Activated CD4-positive, alpha-beta T cell treated with anti-CD3 and anti-CD28 coated beads for 4 hours (primary cell): ENCODE measurements around the gene SKA1.
A peak's percentile ranks its signal among the peaks of the same experiment; 100 is the strongest.
"Not testable (repeated sequence)": the region's sequence is repeated elsewhere in the genome, so short reads cannot be mapped to it uniquely, and the experiment has no call there.

Experiments
- DNase-seq, 2 donors: peaks; one replicate each; pipeline ENCODE4 v3.0.0-alpha.2; 2020

The SKA1 gene

GRCh38 chr18:50396005-50396660 is 21.3 kb downstream of the SKA1 start:
- no peak for DNase-seq

- no peak for DNase-seq
Observed at GRCh38 chr18:50397023-50397422, 22.2 kb downstream of the SKA1 start.

GRCh38 chr18:50398099-50398498 is 23.3 kb downstream of the SKA1 start:
- DNase-seq: no peak

- no peak for DNase-seq
Observed at GRCh38 chr18:50398947-50399346, 24.1 kb downstream of the SKA1 start.

- DNase-seq: no peak
Observed at GRCh38 chr18:50399582-50399981, 24.7 kb downstream of the SKA1 start.

GRCh38 chr18:50400438-50400837 is 25.6 kb downstream of the SKA1 start:
- DNase-seq: not testable (repeated sequence)

- DNase-seq: no peak
Observed at GRCh38 chr18:50401295-50401694, 26.4 kb downstream of the SKA1 start.

- DNase-seq: no peak
Observed at GRCh38 chr18:50401888-50402287, 27.0 kb downstream of the SKA1 start.

GRCh38 chr18:50404752-50405581 is 30.1 kb downstream of the SKA1 start:
- DNase-seq: not testable (repeated sequence)

GRCh38 chr18:50405582-50406271 is 30.9 kb downstream of the SKA1 start:
- DNase-seq: no peak

GRCh38 chr18:50409236-50409635 is 34.4 kb downstream of the SKA1 start:
- DNase-seq: no peak

GRCh38 chr18:50410008-50410407 is 35.2 kb downstream of the SKA1 start:
- no peak for DNase-seq

GRCh38 chr18:50410894-50411293 is 36.0 kb downstream of the SKA1 start:
- no peak for DNase-seq

GRCh38 chr18:50416832-50417231 is 42.0 kb downstream of the SKA1 start:
- DNase-seq: not testable (repeated sequence)

GRCh38 chr18:50417705-50418104 is 42.9 kb downstream of the SKA1 start:
- not testable (repeated sequence) for DNase-seq

- DNase-seq: no peak
Observed at GRCh38 chr18:50418650-50419049, 43.8 kb downstream of the SKA1 start.

- DNase-seq: no peak
Observed at GRCh38 chr18:50422286-50422898, 47.5 kb downstream of the SKA1 start.

- DNase-seq: no peak
Observed at GRCh38 chr18:50424877-50425690, 50.2 kb downstream of the SKA1 start.

- DNase-seq: no peak
Observed at GRCh38 chr18:50427896-50428295, 53.0 kb downstream of the SKA1 start.

- DNase-seq: no peak
Observed at GRCh38 chr18:50428531-50429206, 53.8 kb downstream of the SKA1 start.

- peak in 1 of 2 donors; percentile 3 for DNase-seq
Observed at GRCh38 chr18:50429207-50429948, 54.5 kb downstream of the SKA1 start.
